ENCODE results near the gene EPM2AIP1. TPM values are rescaled to one million over a fixed set of nuclear protein-coding genes. Genes with fewer than 3 reads are reported as not detected.

Gene EPM2AIP1
- total RNA-seq, 1 experiment from 2014 or later, result 12.2 TPM

GRCh38 chr3:37015642-37016041, 22.7 kb upstream of the EPM2AIP1 start:
- H3K27me3 Mint-ChIP-seq (ENCODE audit: insufficient read depth, unreplicated experiment), result no peaks in the 10 kb centered on the region
- peaks cover 2% of the 10 kb centered on the region; the same call in 1 of the 2 replicates for H3K36me3 ChIP-seq (ENCODE audit: control insufficient read depth, insufficient read depth, low read length)
- H3K36me3 Mint-ChIP-seq (ENCODE audit: insufficient read depth, unreplicated experiment), result peaks cover 74% of the 10 kb centered on the region
- H3K4me1 Mint-ChIP-seq (ENCODE audit: low read depth, unreplicated experiment), result no peaks in the 10 kb centered on the region
- no TSS peak for BruUV-seq (replicated peaks)
- intact Hi-C loops (cut with micrococcal nuclease; ENCODE audit: unreplicated experiment), result no loop called here
- no peak for TF ChIP-seq CTCF (IDR thresholded peaks at IDR 0.05; ENCODE audit: insufficient read depth in 1 of 2, low read depth in 1 of 2, low read length in 1 of 2, severe bottlenecking in 1 of 2, unreplicated experiment in 1 of 2)
- ChIA-PET CTCF (no interaction called here), POLR2A (no interaction called here)
- no peaks in the 10 kb centered on the region for H3K9me3 Mint-ChIP-seq (ENCODE audit: unreplicated experiment)
- H3K4me3 ChIP-seq (ENCODE audit: low read depth, low read length), result no peak overlapping the region
- no peak overlapping the region for H3K27ac Mint-ChIP-seq (ENCODE audit: unreplicated experiment)
- H3K27me3 ChIP-seq (replicated peaks; ENCODE audit: control insufficient read depth, insufficient read depth, low read length), result no peaks in the 10 kb centered on the region
- no peak for DNase-seq
- H3K9me3 ChIP-seq, result no peaks in the 10 kb centered on the region
- H3K4me1 ChIP-seq, result no peaks in the 10 kb centered on the region
- H3K4me3 Mint-ChIP-seq (ENCODE audit: unreplicated experiment), result no peak overlapping the region

DNA sequence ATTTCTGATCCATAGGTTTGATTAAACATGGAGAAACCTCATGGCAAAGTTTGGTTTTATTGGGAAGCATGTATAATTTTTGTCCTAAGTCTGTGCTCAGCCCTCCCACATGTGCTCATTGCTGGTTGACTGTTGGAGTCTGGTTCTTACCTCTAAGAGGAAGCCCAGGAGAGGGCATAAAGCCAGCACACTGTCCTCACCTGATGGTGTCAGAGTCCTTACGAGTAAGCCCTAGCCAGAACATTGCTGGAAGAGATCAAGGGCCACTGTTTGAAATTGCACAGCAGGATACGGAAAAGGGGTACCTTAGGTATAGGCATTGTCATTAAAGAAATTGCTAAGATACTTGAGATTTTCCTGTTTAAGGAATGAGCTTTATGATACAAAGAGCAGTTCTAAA, 21.7 kb upstream of the EPM2AIP1 start:
- Mint-ChIP-seq H3K4me1 (ENCODE audit: low read depth, unreplicated experiment) (no peaks in the 10 kb centered on the region), H3K4me3 (ENCODE audit: unreplicated experiment) (no peak overlapping the region), H3K9me3 (ENCODE audit: unreplicated experiment) (no peaks in the 10 kb centered on the region), H3K27me3 (ENCODE audit: insufficient read depth, unreplicated experiment) (no peaks in the 10 kb centered on the region), H3K27ac (ENCODE audit: unreplicated experiment) (no peak overlapping the region), H3K36me3 (ENCODE audit: insufficient read depth, unreplicated experiment) (peaks cover 64% of the 10 kb centered on the region)
- intact Hi-C loops (cut with micrococcal nuclease; ENCODE audit: unreplicated experiment), result no loop called here
- Histone ChIP-seq H3K36me3 (ENCODE audit: control insufficient read depth, insufficient read depth, low read length) (0 out of 2 replicates have a peak, but pooled peaks cover 2% of the 10 kb centered on the region), H3K27me3 (replicated peaks; ENCODE audit: control insufficient read depth, insufficient read depth, low read length) (no peaks in the 10 kb centered on the region), H3K4me3 (ENCODE audit: low read depth, low read length) (no peak overlapping the region), H3K4me1 (no peaks in the 10 kb centered on the region), H3K9me3 (no peaks in the 10 kb centered on the region)
- ChIA-PET CTCF (no interaction called here), POLR2A (no interaction called here)
- DNase-seq, result no peak
- no TSS peak for BruUV-seq (replicated peaks)
- no peak for TF ChIP-seq CTCF (IDR thresholded peaks at IDR 0.05; ENCODE audit: insufficient read depth in 1 of 2, low read depth in 1 of 2, low read length in 1 of 2, severe bottlenecking in 1 of 2, unreplicated experiment in 1 of 2)

- Mint-ChIP-seq H3K36me3 (ENCODE audit: insufficient read depth, unreplicated experiment) (peaks cover 42% of the 10 kb centered on the region), H3K4me1 (ENCODE audit: low read depth, unreplicated experiment) (no peaks in the 10 kb centered on the region), H3K27ac (ENCODE audit: unreplicated experiment) (no peak within 1 kb of the TSS), H3K9me3 (ENCODE audit: unreplicated experiment) (no peaks in the 10 kb centered on the region), H3K27me3 (ENCODE audit: insufficient read depth, unreplicated experiment) (no peaks in the 10 kb centered on the region), H3K4me3 (ENCODE audit: unreplicated experiment) (no peak within 1 kb of the TSS)
- DNase-seq, result peak; percentile 99 to 100
- Histone ChIP-seq H3K27me3 (replicated peaks; ENCODE audit: control insufficient read depth, insufficient read depth, low read length) (no peaks in the 10 kb centered on the region), H3K36me3 (ENCODE audit: control insufficient read depth, insufficient read depth, low read length) (no peaks in the 10 kb centered on the region; the same call in none of the 2 replicates), H3K4me1 (no peaks in the 10 kb centered on the region), H3K4me3 (ENCODE audit: low read depth, low read length) (peak within 1 kb of the TSS; percentile 81), H3K9me3 (no peaks in the 10 kb centered on the region)
- TSS peak; percentile 84 for BruUV-seq (replicated peaks)
- TF ChIP-seq CTCF (IDR thresholded peaks at IDR 0.05; ENCODE audit: insufficient read depth in 1 of 2, low read depth in 1 of 2, low read length in 1 of 2, severe bottlenecking in 1 of 2, unreplicated experiment in 1 of 2), result no peak
- POLR2A ChIA-PET, result interaction anchor here (0.6 to 1.8 kb wide), 13 partner anchors 12 to 1171 kb away, joined by 3 to 20 read pairs (median 4); partner anchors contain the start of gene TRANK1
- intact Hi-C loops (cut with micrococcal nuclease; ENCODE audit: unreplicated experiment), result loop anchor here (1.0 kb wide), 2 partner anchors 28 to 220 kb away; no protein-coding TSS in a partner anchor
- CTCF ChIA-PET, result interaction anchor here (0.7 to 2.3 kb wide), 7 partner anchors 28 to 260 kb away, joined by 3 to 22 read pairs (median 3); no protein-coding TSS in a partner anchor
Measured at GRCh38 chr3:36993326-36994283, 674 bp upstream of the EPM2AIP1 start, which contains the start of gene MLH1. TSS of gene MLH1 (plus strand) at chr3:36993518. CDS start at chr3:36993548, 30 bp downstream.
